Midbrain (tissue), 1 donor: Measurements from ENCODE around the gene FAM181A.

Source experiments
- DNase-seq: peaks from one replicate; lab custom pipeline; 2025; lab: John Stamatoyannopoulos, UW

Gene FAM181A

DNA sequence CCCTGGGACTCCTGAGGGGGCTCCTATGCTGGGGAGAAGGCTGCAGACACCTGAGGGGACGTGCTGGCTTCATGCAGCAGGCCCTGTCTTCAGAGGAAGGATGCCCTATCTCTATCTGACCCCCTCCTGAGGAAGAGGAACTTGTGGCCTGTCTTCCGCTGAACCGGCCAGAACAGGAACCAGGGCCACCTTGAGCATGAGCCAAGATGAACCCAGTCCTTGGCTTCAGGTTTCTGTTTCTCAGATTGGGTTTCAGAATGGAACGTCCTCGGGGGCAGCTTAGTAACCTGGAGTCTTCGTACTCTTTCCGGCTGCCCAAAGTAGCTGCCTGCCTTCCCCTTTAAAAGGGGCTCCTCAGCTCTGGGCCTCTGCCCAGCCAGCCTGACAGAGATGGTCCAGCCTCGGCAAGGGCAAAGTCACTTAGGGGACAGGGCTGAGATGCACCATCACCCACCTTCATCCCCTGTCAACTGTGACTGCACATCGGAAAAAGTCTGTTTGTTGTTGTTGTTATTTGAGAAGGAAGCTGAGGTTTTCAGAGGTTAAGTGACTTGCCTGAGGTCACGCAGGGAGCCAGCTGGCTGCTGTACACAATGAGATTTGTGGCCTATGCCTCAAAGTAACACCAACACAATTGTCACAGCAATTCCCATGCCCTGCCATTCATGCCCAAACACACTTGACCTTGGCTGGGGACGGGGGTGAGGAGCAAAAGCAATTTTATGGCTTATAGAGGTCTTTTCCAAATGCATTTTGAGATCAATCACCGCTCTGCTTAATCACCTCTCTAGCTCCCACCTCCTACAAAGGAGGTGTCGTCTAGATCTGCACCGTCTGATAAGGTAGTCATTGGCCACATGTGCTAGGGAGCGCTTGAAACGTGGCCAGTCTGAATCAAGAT lies 35.8 kb downstream of the FAM181A start:
- peak; percentile 27 for DNase-seq

DNA sequence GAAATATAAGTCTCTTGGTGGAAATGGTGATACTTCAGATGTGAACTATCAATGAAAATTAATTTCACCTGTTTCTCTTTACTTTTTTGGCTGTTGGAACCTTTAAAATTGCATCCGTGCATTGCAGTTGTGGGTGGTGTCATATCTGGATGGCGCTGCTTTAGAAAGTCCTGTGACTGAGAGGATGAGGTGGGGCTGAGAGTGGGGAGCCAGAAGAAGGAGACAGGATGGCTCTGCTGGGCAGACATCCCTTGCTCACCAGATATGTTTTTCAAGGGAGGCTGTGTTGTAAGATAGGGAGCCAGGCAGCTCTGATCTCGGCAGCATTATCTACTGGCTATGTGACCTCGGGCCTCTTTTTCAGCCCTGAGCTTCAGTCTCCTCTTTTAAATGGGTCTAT lies 36.5 kb downstream of the FAM181A start:
- no peak for DNase-seq

DNA sequence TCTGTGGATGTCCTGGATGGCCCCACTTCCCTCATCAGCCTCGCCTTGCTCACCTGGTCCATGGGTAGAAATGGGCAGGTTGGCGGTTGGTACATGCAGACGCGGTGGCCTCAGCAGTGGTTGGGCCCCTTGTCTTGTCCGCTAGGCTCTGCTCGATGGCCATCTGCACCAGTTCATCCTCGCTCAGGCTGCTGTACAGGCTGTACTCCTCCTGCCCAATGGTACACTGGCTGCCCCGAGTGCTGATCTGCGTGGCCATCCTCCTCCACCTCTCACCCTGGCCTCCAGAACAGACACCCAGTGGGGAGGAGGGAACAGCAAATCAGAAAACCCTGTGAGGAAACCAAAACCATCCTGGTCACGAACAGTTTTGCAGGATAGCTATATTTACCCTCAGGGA lies 37.1 kb downstream of the FAM181A start:
- no peak for DNase-seq

DNA sequence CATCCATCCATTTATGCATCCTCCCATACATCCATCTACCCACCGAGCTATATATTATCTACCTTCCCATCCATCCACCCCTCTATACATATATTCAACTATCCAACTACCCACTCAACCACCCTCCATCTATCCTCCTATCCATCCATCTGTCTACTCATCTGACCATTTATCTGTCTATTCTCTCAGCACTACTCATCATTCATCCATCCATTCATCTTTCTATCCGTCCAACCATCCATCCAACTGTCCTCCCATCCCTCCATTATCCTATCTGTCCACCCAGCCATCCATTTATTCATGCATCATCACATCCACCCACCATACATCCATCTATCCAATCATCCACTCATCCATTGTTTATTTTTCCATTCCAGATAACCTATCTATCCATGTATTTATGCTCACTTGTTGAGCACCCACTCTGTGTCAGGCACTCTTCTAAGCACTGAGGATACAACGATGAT lies 37.7 kb downstream of the FAM181A start:
- DNase-seq, result no peak

- DNase-seq, result no peak
Measured at GRCh38 chr14:93965287-93965821, 38.2 kb downstream of the FAM181A start.

DNA sequence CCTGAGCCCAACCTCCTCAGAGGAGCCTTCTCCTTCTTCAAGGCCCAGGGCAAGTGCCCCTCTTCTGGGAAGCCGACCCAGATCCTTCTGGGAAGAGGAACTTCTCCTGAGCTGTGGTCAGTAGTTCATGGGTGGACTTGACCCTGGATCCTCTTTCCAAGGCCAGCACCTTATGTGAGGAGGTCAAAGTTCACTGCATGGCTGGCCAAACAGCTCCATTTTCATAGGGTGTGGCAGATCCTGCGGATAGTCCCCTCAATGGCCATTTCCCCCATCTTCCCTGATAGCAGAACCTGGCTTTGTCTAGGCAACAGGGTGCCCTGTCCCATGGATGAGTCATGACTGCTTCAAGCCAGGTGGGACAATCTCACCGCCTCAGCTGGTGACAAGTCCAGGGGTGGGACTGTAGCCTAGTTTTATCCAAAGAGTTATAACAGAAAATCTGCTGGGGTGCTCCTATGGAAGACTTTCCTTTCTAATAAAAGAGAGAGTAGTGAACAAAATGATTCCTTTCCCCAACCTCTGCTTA lies 38.9 kb downstream of the FAM181A start:
- DNase-seq, result no peak

GRCh38 chr14:93967637-93968250 lies 40.6 kb downstream of the FAM181A start:
- peak; percentile 14 for DNase-seq

GRCh38 chr14:93969082-93969828 lies 42.1 kb downstream of the FAM181A start:
- no peak for DNase-seq

- DNase-seq, result no peak
Measured at GRCh38 chr14:93970585-93970964, 43.4 kb downstream of the FAM181A start.

- no peak for DNase-seq
Measured at GRCh38 chr14:93970965-93971634, 44.0 kb downstream of the FAM181A start.

GRCh38 chr14:93971635-93972027 lies 44.5 kb downstream of the FAM181A start:
- no peak for DNase-seq

- DNase-seq, result no peak
Measured at GRCh38 chr14:93972618-93973205, 45.6 kb downstream of the FAM181A start.

DNA sequence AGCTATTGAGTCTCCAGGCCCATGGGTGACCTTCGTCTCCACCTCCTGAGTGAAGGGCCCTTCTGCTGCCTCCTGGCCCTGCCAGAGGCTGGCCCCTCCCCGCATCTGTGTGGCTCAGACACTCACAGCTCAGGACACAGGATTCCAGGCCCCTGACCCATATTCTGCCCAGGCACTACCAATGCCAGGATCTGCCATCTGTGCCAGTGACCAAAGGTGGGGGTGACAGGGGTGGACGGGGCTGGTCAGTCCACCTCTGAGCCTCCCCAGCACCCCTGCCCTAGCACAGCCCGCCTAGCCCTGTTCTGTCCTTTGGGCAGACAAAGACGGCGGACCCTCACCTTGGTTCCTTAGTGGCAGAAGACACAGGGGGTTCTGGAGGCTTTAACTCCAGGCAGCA lies 46.5 kb downstream of the FAM181A start:
- DNase-seq, result no peak

DNA sequence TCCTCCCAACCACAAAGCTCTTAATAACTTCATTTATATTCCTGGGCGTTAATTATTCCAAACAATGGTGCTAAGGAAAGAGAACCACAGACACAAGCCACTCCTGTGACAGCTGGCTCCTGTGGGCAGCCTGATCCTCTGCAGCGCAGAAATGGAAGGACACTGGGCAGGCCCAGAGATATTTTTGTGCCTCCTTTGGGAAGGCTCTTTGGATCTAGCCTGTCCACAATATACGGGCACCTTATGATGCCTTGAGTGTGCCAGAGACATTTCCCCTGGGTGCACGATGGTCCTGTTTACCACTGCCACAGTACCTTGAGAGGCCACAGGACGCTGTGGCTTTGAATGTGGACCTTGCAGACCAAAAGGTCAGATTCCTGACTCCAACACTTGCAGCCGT lies 47.2 kb downstream of the FAM181A start:
- no peak for DNase-seq

- DNase-seq, result no peak
Measured at GRCh38 chr14:93974833-93975232, 47.7 kb downstream of the FAM181A start.

DNA sequence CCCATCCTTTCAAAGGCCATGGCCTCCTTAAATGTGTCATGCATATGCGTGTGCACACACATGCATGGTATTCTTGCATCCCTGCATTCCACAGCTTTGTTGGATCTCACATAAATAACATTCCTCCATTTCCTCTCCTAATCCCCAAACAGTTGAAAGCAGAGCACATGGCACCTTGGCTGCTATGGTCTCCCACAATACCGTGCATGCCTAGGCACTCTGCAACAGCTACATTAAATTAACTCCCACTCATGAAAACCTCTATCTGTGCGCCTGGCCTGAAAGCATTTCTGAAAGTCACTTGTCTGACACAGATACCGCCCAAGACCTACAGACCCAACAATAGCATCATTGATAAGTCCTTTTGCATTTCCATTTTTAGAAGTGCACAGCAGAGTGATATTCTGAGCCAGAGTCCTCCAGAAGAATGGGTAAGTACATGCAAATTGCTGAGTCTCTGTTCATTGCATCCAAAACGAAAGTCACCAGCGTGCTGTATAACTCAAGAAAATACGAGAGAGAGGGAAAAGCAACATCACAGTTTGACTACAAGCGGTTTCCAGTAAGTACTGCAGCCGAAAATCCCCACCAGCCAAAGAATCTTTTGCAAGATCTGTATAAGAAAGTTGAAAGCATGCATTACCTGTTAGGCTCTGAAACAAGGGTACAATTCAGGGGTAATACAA lies 48.8 kb downstream of the FAM181A start:
- DNase-seq, result no peak

DNA sequence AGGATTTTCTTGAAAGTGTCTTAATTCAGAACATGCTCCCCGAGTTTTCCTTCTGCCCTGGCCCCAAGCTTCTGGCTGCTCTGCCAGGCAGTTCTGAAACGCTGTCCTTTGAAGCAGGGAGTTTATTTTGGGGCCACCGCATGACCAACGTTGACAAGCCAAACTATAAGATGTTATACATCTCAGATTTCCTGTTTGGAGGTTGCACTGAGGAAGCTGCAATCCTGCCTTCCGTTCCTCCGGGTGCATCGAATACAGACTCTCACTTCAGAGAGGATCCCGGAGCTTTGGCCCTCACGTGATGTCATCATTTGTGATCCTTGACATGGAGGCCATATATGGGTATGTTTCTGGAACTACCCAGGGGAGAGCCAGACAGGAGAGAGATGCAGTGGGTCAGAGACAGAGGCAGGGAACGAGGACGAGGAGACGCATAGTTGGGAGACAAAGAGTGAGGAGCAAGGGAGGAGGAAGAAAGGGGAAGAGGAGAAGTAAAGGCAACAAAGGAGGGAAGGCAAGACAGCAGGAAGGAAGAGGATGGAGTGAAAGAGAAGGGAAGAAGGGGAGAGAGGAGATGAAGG lies 49.4 kb downstream of the FAM181A start, which contains the start of gene ASB2:
TSS of gene ASB2 (minus strand) at position 94 of the 581 bp plus-strand sequence. CDS start 12,031 bp downstream, outside the sequence.
- DNase-seq, result no peak

DNA sequence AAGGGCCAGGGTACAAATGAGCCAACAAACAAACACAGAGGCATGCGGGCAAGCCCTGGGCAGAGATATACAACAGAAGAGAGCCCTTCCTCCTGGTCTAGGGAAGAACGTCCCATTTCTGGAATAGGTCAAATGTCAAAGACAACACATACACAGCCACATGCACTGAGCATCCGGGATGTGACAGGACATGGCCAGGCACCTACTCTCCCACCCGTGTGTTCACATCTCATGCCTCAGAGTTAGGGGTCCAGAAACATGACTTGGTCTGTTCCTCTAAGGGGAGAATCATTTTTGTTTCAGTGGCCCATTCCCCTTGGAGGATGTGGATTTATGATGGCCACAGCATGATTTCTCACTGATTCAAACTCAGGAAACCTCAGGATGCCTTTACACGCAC lies 50.0 kb downstream of the FAM181A start:
- no peak for DNase-seq

DNA sequence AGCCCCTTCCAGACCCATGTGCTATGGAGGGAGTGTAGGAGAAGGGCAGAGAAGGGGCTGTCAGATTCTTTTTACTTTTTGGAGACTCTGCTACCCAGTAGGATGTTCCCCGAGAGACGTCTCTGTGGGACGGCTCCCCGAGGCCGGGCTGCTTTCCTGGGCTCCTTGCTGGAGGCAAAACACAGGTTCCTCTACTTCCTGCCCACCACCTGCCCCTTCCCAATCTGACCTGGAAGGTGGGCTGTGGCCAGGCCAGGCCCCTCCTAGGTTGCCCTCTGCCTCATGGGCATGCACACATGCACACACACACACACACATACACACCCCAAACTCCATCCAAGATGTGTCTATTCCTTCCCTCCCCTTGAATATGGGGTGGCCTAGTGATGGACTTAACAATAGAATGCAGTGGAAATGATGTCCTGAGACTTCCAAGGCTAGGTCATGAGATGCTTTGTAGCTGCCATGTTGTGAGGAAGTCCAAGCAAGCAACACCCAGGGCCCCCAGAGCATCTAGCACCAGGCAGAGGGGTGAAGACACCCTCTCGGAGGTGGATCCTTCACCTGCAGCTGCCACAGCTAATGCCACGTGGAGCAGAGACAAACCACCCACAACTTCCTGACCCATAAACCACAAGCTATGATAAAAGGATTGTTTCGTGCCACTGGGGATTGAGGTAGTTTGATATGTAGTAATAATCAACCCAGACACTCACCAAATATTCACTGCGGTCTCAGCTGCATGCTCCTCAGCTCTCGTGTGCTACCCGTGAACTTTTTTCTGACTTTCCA lies 50.8 kb downstream of the FAM181A start:
- DNase-seq, result no peak
